ENCODE measurements around the gene TNFAIP8.
"Not testable (repeated sequence)": the region's sequence is repeated elsewhere in the genome, so short reads cannot be mapped to it uniquely, and the experiment has no call there.

The TNFAIP8 gene

DNA sequence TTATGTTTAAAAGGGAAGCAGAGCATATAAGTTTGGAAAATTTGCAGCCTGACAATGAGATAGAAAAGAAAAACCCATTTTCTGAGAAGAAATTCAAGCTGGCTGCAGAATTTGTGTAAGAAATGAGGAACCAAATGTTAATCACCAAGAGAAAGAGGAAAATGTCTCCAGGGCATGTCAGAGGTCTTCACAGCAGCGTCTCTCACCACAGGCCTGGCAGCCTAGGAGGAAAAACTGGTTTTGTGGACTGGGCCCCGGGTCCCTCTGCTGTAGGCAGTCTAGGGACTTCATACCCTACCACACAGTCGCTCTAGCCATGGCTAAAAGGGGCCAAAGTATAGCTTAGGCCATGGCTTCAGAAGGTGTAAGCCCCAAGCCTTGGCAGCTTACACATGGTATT, 64.3 kb downstream of the TNFAIP8 start:
- DNase-seq (ENCODE audit: low spot score) = no peak

GRCh38 chr5:119426057-119426456, 70.2 kb downstream of the TNFAIP8 start:
- no peak for DNase-seq (ENCODE audit: low spot score)

GRCh38 chr5:119427060-119427459, 71.2 kb downstream of the TNFAIP8 start:
- no peak for DNase-seq (ENCODE audit: low spot score)

DNA sequence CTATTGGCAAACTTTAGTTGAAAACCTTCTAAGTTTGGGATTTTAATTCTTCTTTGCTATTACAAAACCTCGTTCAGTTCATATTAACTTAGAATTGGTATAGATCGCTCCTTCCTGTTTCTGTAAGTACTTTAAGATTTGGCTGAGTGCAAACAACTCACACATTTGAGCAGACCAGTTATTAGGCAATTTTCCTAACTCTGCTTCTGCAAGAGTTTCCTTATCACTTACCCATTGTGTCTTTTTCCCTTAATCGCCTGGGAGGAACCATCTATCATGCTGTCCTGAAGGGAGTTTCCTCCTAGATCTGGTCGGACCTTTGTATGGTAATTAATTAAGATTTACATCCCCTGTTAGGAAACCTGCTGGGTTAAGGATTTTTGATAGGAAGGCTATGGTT, 71.8 kb downstream of the TNFAIP8 start:
- DNase-seq (ENCODE audit: low spot score) = not testable (repeated sequence)

GRCh38 chr5:119428166-119428565, 72.3 kb downstream of the TNFAIP8 start:
- DNase-seq (ENCODE audit: low spot score) = not testable (repeated sequence)

GRCh38 chr5:119428574-119428973, 72.8 kb downstream of the TNFAIP8 start:
- DNase-seq (ENCODE audit: low spot score) = not testable (repeated sequence)

DNA sequence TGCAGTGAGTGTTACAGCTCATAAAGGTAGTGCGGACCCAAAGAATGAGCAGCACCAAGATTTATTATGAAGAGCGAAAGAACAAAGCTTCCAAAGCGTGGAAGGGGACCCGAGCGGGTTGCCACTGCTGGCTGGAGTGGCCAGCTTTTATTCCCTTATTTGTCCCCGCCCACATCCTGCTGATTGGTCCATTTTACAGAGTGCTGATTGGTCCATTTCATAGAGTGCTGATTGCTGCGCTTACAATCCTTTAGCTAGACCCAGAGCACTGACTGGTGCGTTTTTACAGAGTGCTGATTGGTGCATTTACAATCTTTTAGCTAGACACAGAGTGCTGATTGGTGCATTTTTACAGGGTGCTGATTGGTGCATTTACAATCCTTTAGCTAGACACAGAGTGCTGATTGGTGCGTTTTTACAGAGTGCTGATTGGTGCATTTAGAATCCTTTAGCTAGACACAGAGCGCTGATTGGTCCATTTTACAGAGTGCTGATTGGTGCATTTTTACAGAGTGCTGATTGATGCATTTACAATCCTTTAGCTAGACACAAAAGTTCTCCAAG, 76.9 kb downstream of the TNFAIP8 start:
- not testable (repeated sequence) for DNase-seq (ENCODE audit: low spot score)

DNA sequence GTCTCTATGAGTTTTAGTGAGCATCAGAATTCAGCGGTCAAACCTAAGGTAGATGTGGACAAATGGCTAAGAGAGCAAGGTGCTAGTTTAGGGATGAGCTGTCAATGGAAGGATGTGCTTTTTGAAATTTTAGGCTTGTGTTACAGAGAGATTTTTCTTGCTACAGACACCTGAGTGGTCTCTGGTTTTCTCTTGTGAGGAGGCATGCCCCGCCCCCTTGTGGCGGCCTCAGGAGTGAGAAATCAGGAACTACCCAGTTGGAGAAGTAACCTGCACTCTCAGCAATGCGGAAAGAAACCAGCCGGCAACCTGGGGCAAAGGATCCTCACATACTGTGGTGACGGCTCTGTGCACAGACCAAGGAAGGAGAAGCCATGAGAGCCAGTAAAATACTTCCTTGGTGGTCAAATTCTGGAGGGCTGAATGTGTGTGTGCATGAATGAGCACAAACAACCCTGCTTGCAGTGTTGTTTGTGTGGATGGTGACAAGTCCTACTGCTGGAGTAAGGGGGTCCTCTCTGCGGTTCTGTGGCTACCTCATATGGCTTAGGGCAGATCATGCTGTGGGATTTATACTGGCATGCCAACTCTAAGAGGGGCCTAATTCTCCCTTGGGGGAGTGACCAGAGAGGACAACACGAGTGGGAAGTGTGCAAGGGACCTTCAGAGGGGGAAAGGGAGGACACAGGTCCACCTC, 79.8 kb downstream of the TNFAIP8 start:
- DNase-seq (ENCODE audit: low spot score) = peak; percentile 35

DNA sequence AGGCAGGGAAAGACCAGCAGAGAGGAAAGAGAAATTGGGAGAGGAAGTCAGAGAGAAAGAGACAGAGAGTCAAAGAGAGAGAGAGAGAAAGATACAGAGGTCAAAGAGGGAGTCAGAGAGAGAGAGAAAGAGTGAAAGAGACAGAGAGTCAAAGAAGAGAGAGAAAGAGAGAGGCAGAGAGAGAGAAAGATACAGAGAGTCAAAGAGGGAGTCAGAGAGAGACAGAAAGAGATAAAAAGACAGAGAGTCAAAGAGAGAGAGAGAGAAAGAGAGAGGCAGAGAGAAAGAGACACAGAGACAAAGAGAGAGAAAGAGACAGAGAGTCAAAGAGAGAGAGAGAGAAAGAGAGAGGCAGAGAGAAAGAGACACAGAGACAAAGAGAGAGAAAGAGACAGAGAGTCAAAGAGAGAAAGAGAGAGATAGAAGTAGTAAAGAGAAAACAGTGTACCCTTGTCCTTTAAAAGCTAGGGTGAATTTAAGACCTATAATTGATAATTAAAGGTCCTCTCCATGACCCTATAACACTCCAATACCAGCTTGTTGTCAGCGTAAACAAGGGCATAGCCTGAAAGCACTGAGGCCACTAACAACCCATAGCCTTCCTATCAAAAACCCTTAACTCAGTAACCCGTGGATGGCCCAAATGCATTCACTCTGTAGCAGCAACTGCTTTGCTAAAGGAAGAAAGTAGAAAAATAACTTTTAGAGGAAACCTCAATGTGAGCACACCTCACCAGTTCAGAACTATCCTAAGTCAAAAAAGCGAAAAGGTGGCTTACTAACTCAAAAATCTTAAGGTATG, 82.2 kb downstream of the TNFAIP8 start:
- DNase-seq (ENCODE audit: low spot score) = not testable (repeated sequence)

- not testable (repeated sequence) for DNase-seq (ENCODE audit: low spot score)
Observed at GRCh38 chr5:119438587-119438917, 82.7 kb downstream of the TNFAIP8 start.

DNA sequence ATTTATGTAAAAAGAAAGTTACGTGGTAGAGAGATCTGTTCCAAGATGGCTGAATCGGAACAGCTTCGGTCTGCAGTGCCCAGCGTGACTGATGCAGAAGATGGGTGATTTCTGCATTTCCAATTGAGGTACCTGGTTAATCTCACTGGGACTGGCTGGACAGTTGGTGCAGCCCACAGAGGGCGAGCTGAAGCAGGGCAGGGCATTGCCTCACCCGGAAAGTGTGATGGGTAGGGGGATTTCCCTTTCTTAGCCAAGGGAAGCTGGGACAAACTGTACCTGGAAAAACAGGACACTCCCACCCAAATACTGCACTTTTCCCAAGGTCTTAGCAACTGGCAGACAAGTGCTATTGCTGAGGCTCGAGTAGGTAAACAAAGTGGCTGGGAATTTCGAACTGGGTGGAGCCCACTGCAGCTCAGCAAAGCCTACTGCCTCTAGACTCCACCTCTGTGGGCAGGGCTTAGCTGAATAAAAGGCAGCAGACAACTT, 83.4 kb downstream of the TNFAIP8 start:
- no peak for DNase-seq (ENCODE audit: low spot score)

DNA sequence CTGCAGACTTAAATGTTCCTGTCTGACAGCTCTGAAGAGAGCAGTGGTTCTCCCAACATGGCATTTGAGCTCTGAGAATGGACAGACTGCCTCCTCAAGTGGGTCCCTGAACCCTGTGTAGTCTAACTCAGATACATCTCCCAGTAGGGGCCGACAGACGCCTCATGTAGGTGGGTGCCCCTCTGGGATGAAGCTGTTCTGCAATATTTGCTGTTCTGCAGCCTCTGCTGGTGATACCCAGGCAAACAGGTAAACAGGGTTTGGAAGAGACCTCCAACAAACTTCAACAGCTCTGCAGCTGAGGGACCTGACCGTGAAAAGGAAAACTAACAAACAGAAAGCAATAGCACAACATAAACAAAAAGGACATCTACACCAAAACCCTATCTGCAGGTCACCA, 83.8 kb downstream of the TNFAIP8 start:
- DNase-seq (ENCODE audit: low spot score) = not testable (repeated sequence)

GRCh38 chr5:119444643-119445042, 88.8 kb downstream of the TNFAIP8 start:
- DNase-seq (ENCODE audit: low spot score) = not testable (repeated sequence)

DNA sequence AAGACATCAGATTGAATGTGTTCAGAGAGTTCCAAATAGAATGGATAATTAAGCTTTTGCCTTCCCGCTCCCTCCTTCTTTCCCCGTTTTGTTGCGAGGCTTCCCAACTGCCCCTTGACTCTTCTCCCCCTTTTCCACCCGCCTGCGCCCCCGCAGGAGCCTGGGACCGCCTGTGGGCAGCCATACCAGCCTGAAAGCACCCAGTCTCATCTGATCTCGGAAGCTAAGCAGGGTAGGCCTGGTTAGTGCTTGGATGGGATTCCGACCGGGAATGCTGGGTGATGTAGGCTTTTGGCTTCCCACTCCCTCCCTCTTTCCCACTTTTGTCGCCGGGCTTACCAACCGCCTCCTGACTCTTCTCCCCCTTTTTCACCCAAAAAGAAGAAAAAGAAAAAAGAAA, 89.7 kb downstream of the TNFAIP8 start:
- DNase-seq (ENCODE audit: low spot score) = no peak
